Stimulated activated CD8-positive, alpha-beta memory T cell treated with anti-CD3 and anti-CD28 coated beads, Interleukin-7, amount 100 ng/mL, for 4 hours (primary cell): ENCODE data around the gene KATNB1.
"Not testable (repeated sequence)": the region's sequence is repeated elsewhere in the genome, so short reads cannot be mapped to it uniquely, and the experiment has no call there.

Experiments used
- DNase-seq, 2 donors: peaks; one replicate each; pipeline ENCODE4 v3.0.0-alpha.2; 2020; ENCODE audit warnings: low read depth in 2 of 2

The KATNB1 gene

GRCh38 chr16:57791195-57791892 is 55.8 kb downstream of the KATNB1 start:
- DNase-seq: no peak

- DNase-seq: no peak
These were observed 56.4 kb downstream of the KATNB1 start for GRCh38 chr16:57791893-57792461.

GRCh38 chr16:57794849-57795430 is 59.4 kb downstream of the KATNB1 start:
- no peak for DNase-seq

- DNase-seq: no peak
These were observed 59.9 kb downstream of the KATNB1 start for GRCh38 chr16:57795431-57795878.

- DNase-seq: not testable (repeated sequence)
These were observed 60.4 kb downstream of the KATNB1 start for GRCh38 chr16:57796014-57796413.

GRCh38 chr16:57797216-57797525 is 61.6 kb downstream of the KATNB1 start:
- no peak for DNase-seq

GRCh38 chr16:57797526-57798266 is 62.1 kb downstream of the KATNB1 start:
- DNase-seq: no peak

- DNase-seq: no peak
These were observed 62.8 kb downstream of the KATNB1 start for GRCh38 chr16:57798267-57798810.

GRCh38 chr16:57798953-57799599 is 63.5 kb downstream of the KATNB1 start:
- no peak for DNase-seq

- DNase-seq: no peak
These were observed 64.1 kb downstream of the KATNB1 start for GRCh38 chr16:57799600-57800199.

GRCh38 chr16:57800200-57801097 is 64.9 kb downstream of the KATNB1 start:
- no peak for DNase-seq

GRCh38 chr16:57801098-57801808 is 65.7 kb downstream of the KATNB1 start:
- DNase-seq: no peak

- no peak for DNase-seq
These were observed 66.3 kb downstream of the KATNB1 start for GRCh38 chr16:57801809-57802340.

GRCh38 chr16:57802341-57803133 is 67.0 kb downstream of the KATNB1 start, which contains the start of gene KIFC3:
Gene KIFC3, minus strand, starts transcription at chr16:57802491. Its CDS starts 4,248 bp downstream, at chr16:57798243.
- DNase-seq: peak; percentile 59 to 78

- DNase-seq: no peak
These were observed 67.8 kb downstream of the KATNB1 start for GRCh38 chr16:57803134-57803990.

GRCh38 chr16:57804111-57804837 is 68.7 kb downstream of the KATNB1 start:
- DNase-seq: no peak

- no peak for DNase-seq
These were observed 69.6 kb downstream of the KATNB1 start for GRCh38 chr16:57805176-57805575.
